Measurements from ENCODE around the gene AKIRIN1. TPM values are rescaled to one million over a fixed set of nuclear protein-coding genes. Genes with fewer than 3 reads are reported as not detected.
"Not testable (repeated sequence)": the region's sequence is repeated elsewhere in the genome, so short reads cannot be mapped to it uniquely, and the experiment has no call there.

AKIRIN1 gene
- total RNA-seq, 2 donors from 2014 or later: 48.0 to 70.2 TPM

GRCh38 chr1:39016604-39017171, 25.6 kb downstream of the AKIRIN1 start:
- no peak overlapping the region for H3K27ac ChIP-seq
- no peak for TF ChIP-seq CTCF (IDR thresholded peaks at IDR 0.05)
- intact Hi-C loops (cut with DNase I): no loop called here
- H3K27me3 ChIP-seq: no peaks in the 10 kb centered on the region
- H3K4me3 ChIP-seq: no peak overlapping the region
- H3K9ac ChIP-seq (ENCODE audit: low read depth in 2 of 2, low read length in 2 of 2): no peak overlapping the region
- H3K9me3 ChIP-seq: no peaks in the 10 kb centered on the region
- H3K36me3 ChIP-seq: no peaks in the 10 kb centered on the region
- H3K4me1 ChIP-seq: no peaks in the 10 kb centered on the region
- DNase-seq: no peak

DNA sequence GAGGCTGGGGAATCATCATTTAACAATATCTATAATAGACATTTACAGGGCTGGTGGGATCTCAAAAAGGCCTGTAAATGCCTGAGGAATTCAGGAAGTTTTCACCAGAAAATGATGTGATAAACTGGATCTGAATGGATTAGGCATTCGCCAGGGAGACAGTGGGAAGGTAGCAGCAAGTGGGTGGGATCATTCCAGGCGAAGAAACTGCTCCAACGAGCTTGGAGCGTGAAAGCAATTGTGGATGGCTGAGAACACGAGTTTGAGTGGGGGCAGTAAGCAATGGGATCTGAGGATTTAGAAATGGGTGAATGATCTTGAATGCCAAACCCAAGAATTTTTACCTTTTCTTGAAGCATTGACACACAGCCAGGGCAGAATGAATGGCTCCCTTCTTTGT, 26.2 kb downstream of the AKIRIN1 start:
- no peak for TF ChIP-seq CTCF (IDR thresholded peaks at IDR 0.05)
- Histone ChIP-seq H3K27ac (no peak overlapping the region), H3K9me3 (no peaks in the 10 kb centered on the region), H3K36me3 (no peaks in the 10 kb centered on the region), H3K27me3 (no peaks in the 10 kb centered on the region), H3K4me3 (no peak overlapping the region), H3K4me1 (no peaks in the 10 kb centered on the region), H3K9ac (ENCODE audit: low read depth in 2 of 2, low read length in 2 of 2) (no peak overlapping the region)
- intact Hi-C loops (cut with DNase I): no loop called here
- no peak for DNase-seq

DNA sequence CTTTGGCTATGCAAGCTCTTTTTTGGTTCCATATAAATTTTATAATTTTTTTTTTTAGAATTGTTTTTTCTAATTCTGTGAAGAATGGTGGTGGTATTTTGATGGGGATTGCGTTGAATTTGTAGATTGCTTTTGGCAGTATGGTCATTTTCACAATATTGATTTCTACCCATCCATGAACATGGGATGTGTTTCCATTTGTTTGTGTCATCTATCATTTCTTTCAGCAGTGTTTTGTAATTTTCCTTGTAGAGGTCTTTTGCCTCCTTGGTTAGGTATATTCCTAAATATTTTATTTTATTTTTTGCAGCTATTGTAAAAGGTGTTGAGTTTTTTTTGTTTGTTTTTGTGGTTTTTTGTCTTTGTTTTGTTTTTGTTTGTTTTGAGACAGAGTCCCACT, 29.4 kb downstream of the AKIRIN1 start:
- H3K27me3 ChIP-seq; H3K4me3 ChIP-seq; H3K4me1 ChIP-seq; H3K9me3 ChIP-seq; H3K27ac ChIP-seq; H3K36me3 ChIP-seq; H3K9ac ChIP-seq (ENCODE audit: low read depth in 2 of 2, low read length in 2 of 2); DNase-seq; intact Hi-C loops (cut with DNase I): not testable (repeated sequence)

DNA sequence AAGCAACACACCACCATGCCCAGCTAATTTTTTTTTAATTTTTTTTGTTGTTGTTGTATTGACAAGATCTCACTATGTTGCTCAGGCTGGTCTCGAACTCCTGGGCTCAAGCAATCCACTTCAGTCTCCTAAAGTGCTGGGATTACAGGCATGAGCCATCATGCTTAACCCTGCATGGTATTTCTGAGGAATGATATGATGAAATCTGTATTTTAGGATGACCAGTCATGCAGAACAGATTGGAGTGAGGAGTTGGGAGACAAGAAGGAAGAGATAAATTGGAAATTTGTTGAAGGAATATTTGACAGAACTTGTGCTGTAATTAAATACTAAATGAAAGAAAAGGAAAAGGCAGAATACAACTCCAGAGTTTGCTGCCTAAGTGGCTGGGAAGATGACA, 30.4 kb downstream of the AKIRIN1 start:
- H3K9me3 ChIP-seq: no peaks in the 10 kb centered on the region
- intact Hi-C loops (cut with DNase I): no loop called here
- no peak for TF ChIP-seq CTCF (IDR thresholded peaks at IDR 0.05)

DNA sequence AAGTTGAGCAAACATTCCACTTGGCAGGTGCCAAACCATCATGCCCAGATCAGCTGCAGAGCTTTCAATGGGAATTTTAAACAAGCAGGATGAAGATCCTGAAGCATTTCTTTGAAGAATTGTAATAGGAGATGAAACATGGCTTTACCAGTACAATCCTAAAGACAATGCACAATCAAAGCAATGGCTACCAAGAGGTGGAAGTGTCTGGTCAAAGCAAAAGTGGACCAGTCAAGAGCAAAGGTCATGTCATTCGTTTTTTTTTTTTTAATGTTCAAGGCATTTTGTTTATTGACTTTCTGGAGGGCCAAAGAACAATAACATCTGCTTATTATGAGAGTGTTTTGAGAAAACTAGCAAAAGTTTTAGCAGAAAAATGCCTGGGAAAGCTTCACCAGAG, 32.1 kb downstream of the AKIRIN1 start:
- no peaks in the 10 kb centered on the region for H3K4me1 ChIP-seq
- no peak overlapping the region for H3K27ac ChIP-seq
- no peak overlapping the region for H3K4me3 ChIP-seq
- no peaks in the 10 kb centered on the region for H3K27me3 ChIP-seq
- intact Hi-C loops (cut with DNase I): no loop called here
- H3K9ac ChIP-seq (ENCODE audit: low read depth in 2 of 2, low read length in 2 of 2): no peak overlapping the region
- H3K36me3 ChIP-seq: no peaks in the 10 kb centered on the region
- DNase-seq: no peak
- TF ChIP-seq CTCF (IDR thresholded peaks at IDR 0.05): no peak
- no peaks in the 10 kb centered on the region for H3K9me3 ChIP-seq

More for the DNA sequence above, 30.4 kb downstream of the AKIRIN1 start:
- Histone ChIP-seq H3K27ac (no peak overlapping the region), H3K4me3 (no peak overlapping the region), H3K9ac (ENCODE audit: low read depth in 2 of 2, low read length in 2 of 2) (no peak overlapping the region), H3K27me3 (no peaks in the 10 kb centered on the region), H3K36me3 (no peaks in the 10 kb centered on the region), H3K4me1 (no peaks in the 10 kb centered on the region)
- DNase-seq: no peak

DNA sequence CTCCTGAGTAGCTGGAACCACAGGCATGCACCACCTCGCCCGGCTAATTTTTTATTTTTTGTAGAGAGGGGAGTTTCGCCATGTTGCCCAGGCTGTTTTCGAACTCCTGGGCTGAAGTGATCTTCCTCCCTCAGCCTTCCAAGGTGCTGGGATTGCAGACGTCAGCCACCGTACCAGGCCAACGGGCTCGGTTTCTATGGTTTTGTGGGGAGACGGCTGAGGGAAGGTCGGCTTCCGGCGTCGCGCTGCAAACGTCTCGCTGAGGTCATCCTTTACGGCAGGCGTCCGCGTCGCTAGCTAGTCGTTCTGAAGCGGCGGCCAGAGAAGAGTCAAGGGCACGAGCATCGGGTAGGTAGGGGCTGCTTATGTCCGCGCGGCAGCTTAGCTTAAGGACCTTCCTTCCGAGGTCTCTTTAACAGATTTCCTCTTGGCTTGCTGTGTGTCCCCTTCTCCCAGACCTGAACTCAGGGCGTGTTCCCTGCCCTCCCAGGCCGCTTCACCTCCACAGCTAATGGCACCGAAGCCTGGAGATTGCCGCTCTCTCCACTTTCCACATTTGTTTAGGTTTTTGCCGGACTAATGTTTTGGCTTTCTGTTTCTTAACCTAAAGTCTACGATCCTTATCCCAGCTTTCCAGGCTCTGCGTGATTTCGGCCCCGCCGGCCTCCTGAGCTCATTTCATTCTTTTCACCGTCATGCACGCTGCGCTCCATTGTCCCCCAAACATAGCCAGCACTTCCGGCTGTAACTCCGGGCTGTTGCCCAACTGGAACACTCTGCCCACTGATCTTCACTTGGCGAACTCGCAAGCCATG, 35.2 kb downstream of the AKIRIN1 start, which contains the start of gene NDUFS5:
Gene NDUFS5, plus strand, starts transcription at position 300 of the 815 bp plus-strand sequence. CDS start 2,375 bp downstream, outside the sequence.
- H3K9me3 ChIP-seq: no peaks in the 10 kb centered on the region
- no peak for TF ChIP-seq CTCF (IDR thresholded peaks at IDR 0.05)
- no peaks in the 10 kb centered on the region for H3K4me1 ChIP-seq
- intact Hi-C loops (cut with DNase I): no loop called here
- peak within 1 kb of the TSS; percentile 73 to 86 for H3K9ac ChIP-seq (ENCODE audit: low read depth in 2 of 2, low read length in 2 of 2)
- H3K36me3 ChIP-seq: peaks cover 11% of the 10 kb centered on the region
- peak within 1 kb of the TSS; percentile 96 for H3K27ac ChIP-seq
- H3K4me3 ChIP-seq: peak within 1 kb of the TSS; percentile 85
- peak; percentile 92 for DNase-seq
- no peaks in the 10 kb centered on the region for H3K27me3 ChIP-seq
